GM18951 (cell line): ENCODE results near the gene ZIC4.

Source experiments
- POLR2A ChIP-seq: IDR thresholded peaks from 4 replicates; pipeline ENCODE4 v1.6.1; 2011; ENCODE audit warnings: mild to moderate bottlenecking; ENCODE audit not compliant: insufficient read length, insufficient read depth; ENCODE audit errors: extremely low read depth
- in situ Hi-C: fragments of 300-500 bp; cut with MboI; formaldehyde crosslinking; loops from one replicate; pipeline ENCODE4 v1.12.0; 2022; ENCODE audit warnings: low sequenced_read_pairs, mixed read lengths, inconsistent platforms; ENCODE audit not compliant: unreplicated experiment

The ZIC4 gene

GRCh38 chr3:147395899-147396711, 10.2 kb downstream of the ZIC4 start:
- in situ Hi-C loops: no loop called here
- no peak for TF ChIP-seq POLR2A

- in situ Hi-C loops: no loop called here
- TF ChIP-seq POLR2A: no peak
Observed at GRCh38 chr3:147394884-147395225, 11.5 kb downstream of the ZIC4 start.

- no peak for TF ChIP-seq POLR2A
- in situ Hi-C loops: no loop called here
Observed at GRCh38 chr3:147393943-147394883, 12.1 kb downstream of the ZIC4 start.

DNA sequence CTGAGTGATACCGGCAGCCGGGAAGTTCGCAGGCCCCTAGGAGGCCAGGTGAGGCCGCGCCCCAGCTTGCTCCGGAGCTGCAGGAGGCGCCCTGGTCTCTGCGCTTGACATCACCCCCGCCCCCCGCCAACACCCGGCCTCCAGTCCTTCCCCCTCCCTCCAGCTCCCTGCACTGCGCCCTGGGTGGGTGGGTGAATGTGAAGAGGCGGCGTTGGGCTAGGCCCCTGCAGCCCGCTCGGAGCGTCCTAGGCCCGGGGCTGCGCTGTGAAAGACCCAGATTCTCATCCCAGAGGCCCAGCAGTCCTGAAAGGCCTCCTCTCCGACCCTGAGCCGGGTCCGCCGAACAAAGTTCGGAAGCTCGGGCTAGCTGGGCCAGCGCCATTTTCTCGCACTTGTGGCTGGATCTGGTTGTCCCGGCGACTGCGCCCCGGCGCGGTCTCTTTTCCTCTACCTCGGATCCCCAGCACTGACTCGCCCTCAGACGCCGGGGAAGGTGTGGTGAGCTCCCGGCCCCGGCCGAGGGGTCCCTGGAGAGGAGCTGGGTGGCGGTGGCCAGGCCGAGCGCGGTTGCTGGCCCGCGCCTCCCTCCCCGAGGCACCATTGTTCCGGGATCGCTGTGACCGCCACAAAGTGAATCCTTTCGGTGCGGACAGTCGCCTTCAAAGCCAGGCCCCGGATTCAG, 12.9 kb downstream of the ZIC4 start:
- TF ChIP-seq POLR2A: no peak
- in situ Hi-C loops: no loop called here

- no peak for TF ChIP-seq POLR2A
- in situ Hi-C loops: no loop called here
Observed at GRCh38 chr3:147392625-147392946, 13.8 kb downstream of the ZIC4 start.

DNA sequence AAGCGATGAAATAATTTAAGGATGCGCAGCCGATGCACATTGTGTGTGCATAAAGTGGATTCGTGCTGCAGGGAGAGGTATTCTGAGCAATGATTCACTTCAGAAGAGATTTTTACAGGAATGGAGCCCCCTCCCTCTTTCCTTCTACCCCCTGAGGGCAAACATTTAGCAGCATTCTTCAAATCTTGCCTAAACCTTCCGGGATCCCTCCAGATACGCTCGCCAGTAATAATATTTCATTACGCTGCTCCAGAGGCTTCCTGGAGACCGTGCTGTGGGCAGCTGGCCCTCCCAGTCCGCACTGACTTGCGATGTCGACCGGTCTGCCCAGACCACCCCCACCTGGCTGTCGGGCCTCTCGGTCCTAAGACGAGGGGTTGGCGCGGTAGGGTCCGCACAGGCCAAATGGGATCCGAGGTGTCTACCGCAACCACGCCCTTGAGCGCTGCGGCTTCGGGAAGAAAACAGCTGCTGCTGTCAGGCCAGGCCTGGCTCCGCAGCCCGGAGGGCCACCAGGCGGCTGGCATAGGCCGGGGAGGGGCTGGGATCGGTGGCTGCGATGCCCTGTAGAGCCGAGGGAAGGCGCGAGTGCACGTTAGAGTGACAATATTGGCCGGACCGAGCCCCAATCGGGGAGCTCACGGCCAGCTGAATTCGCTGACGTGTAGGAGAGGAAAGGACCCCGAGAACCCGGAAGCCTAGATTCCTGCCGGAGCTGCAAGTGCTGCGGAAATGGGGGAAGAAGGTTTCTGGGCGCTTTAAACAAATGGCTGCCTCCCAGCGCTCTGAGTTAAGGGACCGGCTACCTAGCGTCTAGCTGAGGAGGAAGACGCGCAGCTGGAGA, 14.3 kb downstream of the ZIC4 start:
- in situ Hi-C loops: no loop called here
- TF ChIP-seq POLR2A: no peak

GRCh38 chr3:147390589-147391569, 15.5 kb downstream of the ZIC4 start:
- no peak for TF ChIP-seq POLR2A
- in situ Hi-C loops: no loop called here

GRCh38 chr3:147389717-147390116, 16.6 kb downstream of the ZIC4 start:
- in situ Hi-C loops: no loop called here
- TF ChIP-seq POLR2A: no peak

- in situ Hi-C loops: no loop called here
- no peak for TF ChIP-seq POLR2A
Observed at GRCh38 chr3:147388700-147389580, 17.4 kb downstream of the ZIC4 start.

- TF ChIP-seq POLR2A: no peak
- in situ Hi-C loops: no loop called here
Observed at GRCh38 chr3:147387885-147388699, 18.3 kb downstream of the ZIC4 start.
